DOHH2 (cell line): Measurements from ENCODE around the gene CGB8.

Experiments
- EZH2phosphoT487 ChIP-seq: fragments of 200-600 bp; sonication (generic); IDR thresholded peaks from 2 replicates; pipeline ENCODE4 v1.6.1; 2017; ENCODE audit warnings: borderline replicate concordance, mild to moderate bottlenecking, antibody characterized with exemption, low read length, moderate library complexity, mixed read lengths
- TF ChIP-seq, protein P1 (sequence below): fragments of 200-600 bp; sonication (generic); IDR thresholded peaks from one replicate; pipeline ENCODE4 v1.5.1; 2014; ENCODE audit warnings: antibody characterized with exemption, mild to moderate bottlenecking, low read depth, low read length; ENCODE audit not compliant: poor library complexity, severe bottlenecking

- TF ChIP-seq, protein P1, sequence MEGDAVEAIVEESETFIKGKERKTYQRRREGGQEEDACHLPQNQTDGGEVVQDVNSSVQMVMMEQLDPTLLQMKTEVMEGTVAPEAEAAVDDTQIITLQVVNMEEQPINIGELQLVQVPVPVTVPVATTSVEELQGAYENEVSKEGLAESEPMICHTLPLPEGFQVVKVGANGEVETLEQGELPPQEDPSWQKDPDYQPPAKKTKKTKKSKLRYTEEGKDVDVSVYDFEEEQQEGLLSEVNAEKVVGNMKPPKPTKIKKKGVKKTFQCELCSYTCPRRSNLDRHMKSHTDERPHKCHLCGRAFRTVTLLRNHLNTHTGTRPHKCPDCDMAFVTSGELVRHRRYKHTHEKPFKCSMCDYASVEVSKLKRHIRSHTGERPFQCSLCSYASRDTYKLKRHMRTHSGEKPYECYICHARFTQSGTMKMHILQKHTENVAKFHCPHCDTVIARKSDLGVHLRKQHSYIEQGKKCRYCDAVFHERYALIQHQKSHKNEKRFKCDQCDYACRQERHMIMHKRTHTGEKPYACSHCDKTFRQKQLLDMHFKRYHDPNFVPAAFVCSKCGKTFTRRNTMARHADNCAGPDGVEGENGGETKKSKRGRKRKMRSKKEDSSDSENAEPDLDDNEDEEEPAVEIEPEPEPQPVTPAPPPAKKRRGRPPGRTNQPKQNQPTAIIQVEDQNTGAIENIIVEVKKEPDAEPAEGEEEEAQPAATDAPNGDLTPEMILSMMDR = no peak
- TF ChIP-seq EZH2phosphoT487 = no peak
These were observed 17.1 kb upstream of the CGB8 start for GRCh38 chr19:49065905-49066512.
